Measurements from ENCODE around the gene AGK. TPM values are rescaled to one million over a fixed set of nuclear protein-coding genes. Genes with fewer than 3 reads are reported as not detected.

AGK gene
- total and polyA plus RNA-seq, 2 experiments from 2014 or later, result 21.9 to 37.9 TPM

GRCh38 chr7:141675436-141676215 lies 124.4 kb downstream of the AGK start (continued):
- TF ChIP-seq POLR2AphosphoS5 (IDR thresholded peaks at IDR 0.05; ENCODE audit: low read depth), result no peak
- TF ChIP-seq ZNF331 (CRISPR knock-in tag; IDR thresholded peaks at IDR 0.05; ENCODE audit: low read depth), result no peak
- TF ChIP-seq EZH2 (IDR thresholded peaks at IDR 0.05; ENCODE audit: low read depth, unreplicated experiment), result no peak
- TF ChIP-seq REST (IDR thresholded peaks at IDR 0.05; ENCODE audit: unreplicated experiment), result no peak
- TF ChIP-seq JUNB (IDR thresholded peaks at IDR 0.05; ENCODE audit: unreplicated experiment), result no peak
- no peak for TF ChIP-seq STAT1 (IDR thresholded peaks at IDR 0.05; ENCODE audit: unreplicated experiment)
- no peak for TF ChIP-seq EZH2phosphoT487 (IDR thresholded peaks at IDR 0.05; ENCODE audit: unreplicated experiment)
- no peak for TF ChIP-seq NANOG (IDR thresholded peaks at IDR 0.05; ENCODE audit: borderline replicate concordance)

- Histone ChIP-seq H4K20me1 (replicated peaks; ENCODE audit: insufficient read depth) (0 out of 2 replicates have a peak, but pooled peaks cover 6% of the 10 kb centered on the region), H3K27ac (ENCODE audit: low read depth) (no peak overlapping the region), H3K4me3 (no peak overlapping the region), H3F3A (replicated peaks; ENCODE audit: low read depth) (no peaks in the 10 kb centered on the region), H3K27me3 (ENCODE audit: insufficient read depth) (no peaks in the 10 kb centered on the region), H3K36me3 (ENCODE audit: insufficient read depth) (no peaks in the 10 kb centered on the region; the same call in 1 of the 2 replicates), H3K4me2 (no peak overlapping the region), H3K9me2 (ENCODE audit: insufficient read depth) (no peaks in the 10 kb centered on the region), H2AFZ (no peak overlapping the region), H3K4me1 (ENCODE audit: insufficient read depth) (no peaks in the 10 kb centered on the region), H3K79me2 (replicated peaks; ENCODE audit: insufficient read depth) (no peaks in the 10 kb centered on the region)
- ATAC-seq, result no peak
- TF ChIP-seq STAT1 (IDR thresholded peaks at IDR 0.05; ENCODE audit: unreplicated experiment) (no peak), ZNF331 (CRISPR knock-in tag; IDR thresholded peaks at IDR 0.05; ENCODE audit: low read depth) (no peak), ZNF114 (CRISPR knock-in tag; IDR thresholded peaks at IDR 0.05) (no peak)
- Mint-ChIP-seq H3K4me3 (no peak overlapping the region), H3K4me1 (peaks cover 9% of the 10 kb centered on the region; the same call in 2 of the 3 replicates), H3K27me3 (ENCODE audit: insufficient read depth, low read depth, poor library complexity) (peaks cover 8% of the 10 kb centered on the region), H3K9me3 (peaks cover 8% of the 10 kb centered on the region; the same call in 1 of the 3 replicates), H3K36me3 (ENCODE audit: low read depth) (peaks cover 23% of the 10 kb centered on the region), H3K27ac (no peak overlapping the region)
- no peak for DNase-seq (ENCODE audit: low spot score)
Measured at GRCh38 chr7:141676618-141677017, 125.4 kb downstream of the AGK start.

- H3K4me1 Mint-ChIP-seq, result peaks cover 9% of the 10 kb centered on the region; the same call in 2 of the 3 replicates
- no peaks in the 10 kb centered on the region for H3K4me1 ChIP-seq (ENCODE audit: insufficient read depth)
- no peaks in the 10 kb centered on the region for H3K36me3 ChIP-seq (ENCODE audit: insufficient read depth)
- H4K20me1 ChIP-seq (replicated peaks; ENCODE audit: insufficient read depth), result 0 out of 2 replicates have a peak, but pooled peaks cover 6% of the 10 kb centered on the region
- no peak overlapping the region for H3K4me3 ChIP-seq
- H2AFZ ChIP-seq, result no peak overlapping the region
- no peaks in the 10 kb centered on the region for H3F3A ChIP-seq (replicated peaks; ENCODE audit: low read depth)
- no peaks in the 10 kb centered on the region for H3K9me2 ChIP-seq (ENCODE audit: insufficient read depth)
- H3K27ac Mint-ChIP-seq, result no peak overlapping the region
- H3K27ac ChIP-seq (ENCODE audit: low read depth), result no peak overlapping the region
- no peak for DNase-seq (ENCODE audit: low spot score)
- no peak for ATAC-seq
- no peaks in the 10 kb centered on the region for H3K27me3 ChIP-seq (ENCODE audit: insufficient read depth)
- no peak overlapping the region for H3K4me2 ChIP-seq
- H3K27me3 Mint-ChIP-seq (ENCODE audit: insufficient read depth, low read depth, poor library complexity), result peaks cover 5% of the 10 kb centered on the region
- peaks cover 3% of the 10 kb centered on the region; the same call in 2 of the 3 replicates for H3K36me3 Mint-ChIP-seq (ENCODE audit: low read depth)
- H3K9me3 Mint-ChIP-seq, result no peaks in the 10 kb centered on the region
- no peak overlapping the region for H3K4me3 Mint-ChIP-seq
- no peaks in the 10 kb centered on the region for H3K79me2 ChIP-seq (replicated peaks; ENCODE audit: insufficient read depth)
- no peak for TF ChIP-seq ZNF331 (CRISPR knock-in tag; IDR thresholded peaks at IDR 0.05; ENCODE audit: low read depth)
- no peak for TF ChIP-seq ZNF462 (CRISPR knock-in tag; IDR thresholded peaks at IDR 0.05)
Measured at GRCh38 chr7:141679014-141679413, 127.8 kb downstream of the AGK start.
